GM18526 (cell line): ENCODE measurements around the gene PLXDC2.

Experiments
- POLR2A ChIP-seq: IDR thresholded peaks from 3 replicates; pipeline ENCODE4 v1.6.1; 2011; ENCODE audit not compliant: insufficient read length; ENCODE audit errors: extremely low read depth

The PLXDC2 gene

DNA sequence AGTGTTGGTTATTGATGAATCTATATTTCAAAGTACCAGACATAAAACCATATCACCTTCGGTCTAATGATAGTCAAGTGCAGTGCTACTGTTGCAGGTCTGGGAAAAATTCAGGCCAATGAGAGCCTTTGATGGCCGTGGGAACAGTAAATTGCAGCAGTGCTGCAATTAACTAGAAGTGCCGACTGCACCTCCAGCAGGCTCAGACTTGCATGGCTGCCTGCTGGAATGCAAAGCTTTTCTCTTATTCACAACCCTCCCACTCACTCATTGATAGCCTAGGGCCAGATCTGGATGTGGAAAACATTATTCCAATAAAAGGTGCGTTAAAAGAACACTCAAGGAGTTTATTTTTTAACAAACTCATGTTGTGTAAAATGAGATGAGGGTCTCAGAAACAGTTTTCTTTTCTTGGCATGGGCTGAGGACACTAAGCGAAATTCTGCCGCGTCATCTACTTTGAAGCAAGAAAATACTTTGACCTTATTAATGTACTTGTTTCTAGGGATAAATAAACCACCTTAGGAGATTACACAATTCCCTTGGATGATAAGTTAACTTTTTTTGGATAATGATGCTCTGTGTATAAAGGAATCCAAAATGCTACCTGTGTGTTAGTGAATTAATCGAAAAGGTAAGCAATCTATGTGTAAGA, 17.1 kb downstream of the PLXDC2 start:
- no peak for TF ChIP-seq POLR2A

DNA sequence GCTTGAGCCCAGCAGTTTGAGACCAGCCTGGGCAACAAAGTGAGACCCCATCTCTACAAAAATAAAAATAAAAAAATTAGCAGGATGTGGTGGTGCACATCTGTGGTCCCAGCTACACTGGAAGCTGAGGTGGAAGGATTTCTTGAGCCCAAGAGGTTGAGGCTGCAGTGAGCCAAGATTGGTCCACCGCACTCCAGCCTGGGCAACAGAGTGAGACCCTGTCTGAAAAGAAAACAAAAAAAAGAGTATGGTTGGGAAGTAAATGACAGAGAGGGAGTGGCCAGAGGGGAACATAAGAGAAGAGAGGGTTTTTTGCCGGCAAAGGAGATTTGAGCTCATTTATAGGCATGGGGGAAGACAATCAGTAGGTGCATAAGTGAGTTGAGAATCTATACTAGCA, 19.7 kb downstream of the PLXDC2 start:
- no peak for TF ChIP-seq POLR2A

GRCh38 chr10:19839090-19839489, 22.9 kb downstream of the PLXDC2 start:
- TF ChIP-seq POLR2A: no peak

GRCh38 chr10:19839552-19839951, 23.3 kb downstream of the PLXDC2 start:
- no peak for TF ChIP-seq POLR2A

DNA sequence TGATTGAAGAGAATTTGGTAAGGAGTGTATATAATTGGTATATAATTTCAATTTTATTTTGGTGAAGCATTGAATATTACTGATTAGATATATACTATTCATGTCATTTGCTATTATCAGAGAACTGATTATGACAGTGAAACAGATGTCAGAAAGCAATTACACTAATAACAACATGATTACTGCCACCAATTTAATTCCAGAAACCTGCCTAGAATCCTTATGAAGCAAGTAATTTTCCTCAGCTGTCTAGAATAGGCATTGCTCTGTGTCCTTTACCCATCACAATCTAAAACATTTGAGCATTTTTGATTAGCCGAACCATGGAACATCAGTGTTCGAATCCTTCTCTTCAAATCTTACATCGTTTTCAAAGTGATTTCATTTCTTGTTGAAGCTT, 24.5 kb downstream of the PLXDC2 start:
- TF ChIP-seq POLR2A: no peak

DNA sequence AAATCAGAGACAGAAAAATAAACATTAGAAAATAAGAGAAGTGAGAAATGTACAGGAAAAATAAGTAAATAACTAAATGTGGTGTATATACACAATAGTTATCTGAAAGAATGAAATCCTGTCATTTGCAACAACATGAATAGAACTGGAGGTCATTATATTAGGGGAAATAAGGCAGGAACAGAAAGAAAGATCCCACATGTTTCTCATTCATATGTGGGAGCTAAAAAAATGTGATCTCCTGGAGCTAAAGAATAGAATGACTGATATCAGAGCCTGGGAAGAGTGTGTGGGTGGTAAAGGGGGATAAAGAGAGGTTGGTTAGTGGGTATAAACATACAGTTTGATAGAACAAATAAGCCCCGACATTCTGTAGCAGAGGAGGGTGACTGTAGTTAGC, 27.3 kb downstream of the PLXDC2 start:
- TF ChIP-seq POLR2A: no peak

GRCh38 chr10:19845503-19846368, 29.5 kb downstream of the PLXDC2 start:
- TF ChIP-seq POLR2A: no peak

- TF ChIP-seq POLR2A: no peak
These were observed 31.1 kb downstream of the PLXDC2 start for GRCh38 chr10:19847321-19847720.

GRCh38 chr10:19848226-19848985, 32.2 kb downstream of the PLXDC2 start:
- no peak for TF ChIP-seq POLR2A

- TF ChIP-seq POLR2A: no peak
These were observed 37.6 kb downstream of the PLXDC2 start for GRCh38 chr10:19853831-19854230.

- no peak for TF ChIP-seq POLR2A
These were observed 41.6 kb downstream of the PLXDC2 start for GRCh38 chr10:19857876-19858275.

- TF ChIP-seq POLR2A: no peak
These were observed 43.9 kb downstream of the PLXDC2 start for GRCh38 chr10:19860107-19860506.

DNA sequence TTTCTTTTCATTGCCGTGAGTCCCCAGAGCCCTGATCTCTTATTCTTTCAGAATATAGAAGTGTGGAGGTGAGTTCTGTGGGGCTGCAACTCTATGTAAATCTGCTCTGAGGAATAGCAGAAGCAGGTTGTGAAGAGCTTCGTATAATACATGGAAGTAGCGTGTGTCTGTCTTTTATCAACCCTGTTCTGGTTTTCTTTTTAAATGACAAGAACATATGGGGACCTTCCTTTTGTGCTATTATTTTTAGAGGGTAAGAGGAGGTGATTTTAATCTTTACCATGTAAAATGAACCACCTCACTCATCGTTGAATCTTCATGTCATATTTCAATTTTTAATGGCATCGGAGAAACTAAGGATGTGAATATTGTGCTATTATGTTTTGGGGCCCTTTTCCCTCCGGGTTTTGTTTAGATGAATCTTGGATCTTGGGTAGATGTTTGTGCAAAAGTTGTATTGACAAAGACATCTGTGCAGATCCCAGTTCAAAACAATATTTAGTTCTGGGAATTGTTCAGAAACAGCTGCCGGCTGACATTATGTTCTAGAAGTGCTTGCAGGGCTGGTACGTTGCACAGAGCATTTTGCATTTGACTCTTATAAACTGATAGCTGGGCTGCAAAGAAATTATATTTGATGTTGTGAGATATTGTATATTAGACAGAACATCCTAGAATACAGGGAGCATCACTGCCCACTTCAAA, 46.7 kb downstream of the PLXDC2 start:
- no peak for TF ChIP-seq POLR2A

GRCh38 chr10:19865676-19866075, 49.4 kb downstream of the PLXDC2 start:
- no peak for TF ChIP-seq POLR2A

- TF ChIP-seq POLR2A: no peak
These were observed 53.1 kb downstream of the PLXDC2 start for GRCh38 chr10:19869370-19869769.
